GM18870 (cell line): ENCODE data around the gene OPHN1.
"Not testable (repeated sequence)": the region's sequence is repeated elsewhere in the genome, so short reads cannot be mapped to it uniquely, and the experiment has no call there.

ENCODE experiments used
- ATAC-seq: cut with Tn5 transposase; IDR thresholded peaks from one replicate; pipeline ENCODE4 v1.9.1; 2021; ENCODE audit warnings: moderate library complexity; ENCODE audit not compliant: unreplicated experiment

OPHN1 gene

DNA sequence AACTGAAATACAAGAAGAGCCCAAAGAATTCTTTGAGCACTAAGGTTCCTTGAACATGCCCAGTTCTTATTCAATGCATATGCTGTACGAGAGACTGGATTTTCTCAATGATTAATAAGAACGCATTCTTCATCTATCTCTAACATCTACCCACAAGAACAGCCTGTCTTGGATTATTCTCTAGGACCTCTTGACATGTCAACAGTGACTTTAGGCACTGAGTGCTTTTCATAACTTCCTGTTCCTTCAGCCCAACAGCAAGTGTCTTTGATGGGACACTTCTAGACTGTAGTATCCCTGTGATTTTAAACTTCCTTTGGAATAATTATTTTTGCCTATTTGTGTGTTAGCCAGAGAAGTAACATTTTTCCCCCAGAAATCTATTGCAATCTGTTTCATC, 69.3 kb downstream of the OPHN1 start:
- ATAC-seq = no peak

DNA sequence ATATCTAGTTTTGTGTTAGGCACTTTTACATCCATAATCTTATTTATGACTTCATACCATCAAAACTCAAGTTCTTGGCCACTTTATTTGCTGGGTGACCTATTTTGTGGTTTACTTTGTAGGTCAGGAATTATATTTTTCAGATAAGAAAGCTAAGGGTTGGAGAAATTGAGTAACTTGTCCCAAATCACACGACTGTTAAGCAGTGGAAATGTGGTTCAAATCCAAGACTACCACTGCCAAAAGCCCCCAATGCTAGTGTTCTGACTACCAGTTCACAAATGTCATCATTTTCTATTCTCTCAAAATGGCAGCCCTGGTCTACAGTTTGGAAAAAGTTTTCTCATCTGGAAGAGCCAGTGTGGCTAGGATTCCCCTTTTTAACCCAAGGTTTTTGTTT, 74.6 kb downstream of the OPHN1 start:
- no peak for ATAC-seq

DNA sequence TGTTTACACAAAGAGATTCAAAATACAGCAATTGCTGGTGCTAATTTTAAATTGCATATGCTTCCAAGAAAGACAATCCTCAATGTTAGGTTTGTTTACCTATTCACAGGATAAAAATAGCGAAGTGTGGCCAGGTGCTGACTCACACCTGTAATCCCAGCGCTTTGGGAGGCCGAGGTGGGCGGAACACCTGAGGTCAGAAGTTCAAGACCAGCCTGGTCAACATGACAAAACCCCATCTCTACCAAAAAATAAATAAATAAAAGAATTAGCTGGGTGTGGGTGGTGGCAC, 77.7 kb downstream of the OPHN1 start:
- no peak for ATAC-seq

DNA sequence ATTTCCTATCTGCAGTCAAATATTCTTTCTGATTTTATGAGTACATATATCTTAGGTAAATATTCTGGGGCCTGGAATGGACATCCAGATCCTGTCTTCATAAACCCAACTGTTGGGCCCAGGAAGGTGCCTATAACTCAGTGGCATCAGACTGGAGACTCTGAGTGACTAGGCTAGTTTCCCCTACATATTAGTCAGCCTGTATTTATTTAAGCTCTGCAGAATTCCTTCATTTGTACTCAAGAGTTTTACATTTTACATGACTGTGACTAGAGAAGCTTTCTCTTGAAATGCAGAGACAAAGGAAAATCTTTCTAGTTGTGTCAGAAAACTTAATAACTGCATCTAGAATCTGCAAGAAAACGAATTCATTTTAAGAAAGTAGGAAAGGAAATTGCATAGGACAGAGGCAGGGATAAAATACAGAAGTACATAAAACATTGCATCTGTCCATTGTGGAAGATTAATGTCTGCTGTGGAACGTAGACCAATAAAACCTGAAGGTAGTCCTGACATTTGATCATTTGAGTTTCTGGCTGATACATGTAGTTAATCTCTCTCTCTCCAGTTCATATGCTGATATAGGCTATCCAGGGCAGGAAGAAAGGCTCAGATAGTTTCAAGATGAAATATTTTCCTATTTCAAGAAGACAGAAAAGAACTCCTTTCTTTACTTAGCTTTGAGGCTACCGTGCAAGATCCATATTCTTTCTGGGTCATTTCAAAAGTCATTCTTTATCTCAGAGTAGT, 78.2 kb downstream of the OPHN1 start:
- no peak for ATAC-seq

DNA sequence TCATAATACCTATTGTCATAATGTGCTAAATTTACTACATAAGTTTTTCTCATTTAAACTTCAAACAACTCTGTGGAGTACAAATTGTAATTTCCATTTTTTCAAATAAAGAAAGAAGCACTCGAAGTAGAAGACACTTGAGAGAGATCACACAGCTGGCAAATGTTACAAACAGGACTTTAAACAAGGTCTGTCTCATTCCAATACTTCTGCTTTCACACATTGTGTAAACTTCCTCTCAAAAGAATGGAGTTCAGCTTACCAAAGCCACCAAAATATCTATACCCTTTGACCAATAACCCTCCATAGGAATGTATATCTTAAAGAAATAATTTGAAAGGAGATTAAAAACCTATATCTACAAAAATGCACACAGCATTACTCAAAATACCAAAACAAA, 88.3 kb downstream of the OPHN1 start:
- no peak for ATAC-seq

DNA sequence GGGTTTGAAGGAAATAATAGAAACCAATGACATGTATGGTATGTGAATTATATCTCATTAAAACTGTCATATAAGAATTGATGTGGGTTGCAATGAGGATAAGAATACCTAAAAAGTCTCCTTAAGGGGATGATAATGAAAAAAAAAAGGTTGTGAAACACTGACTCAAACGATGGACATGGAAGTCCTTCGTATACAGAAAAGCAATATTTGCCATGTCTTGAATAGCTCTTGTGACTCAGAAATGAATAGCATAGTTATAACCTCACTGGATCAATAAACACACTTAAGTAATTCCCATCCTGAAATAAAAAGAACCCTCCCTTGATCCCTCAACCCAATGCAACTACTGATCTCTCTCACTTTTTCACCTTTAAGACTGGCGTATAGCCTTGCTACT, 89.7 kb downstream of the OPHN1 start:
- ATAC-seq = no peak

DNA sequence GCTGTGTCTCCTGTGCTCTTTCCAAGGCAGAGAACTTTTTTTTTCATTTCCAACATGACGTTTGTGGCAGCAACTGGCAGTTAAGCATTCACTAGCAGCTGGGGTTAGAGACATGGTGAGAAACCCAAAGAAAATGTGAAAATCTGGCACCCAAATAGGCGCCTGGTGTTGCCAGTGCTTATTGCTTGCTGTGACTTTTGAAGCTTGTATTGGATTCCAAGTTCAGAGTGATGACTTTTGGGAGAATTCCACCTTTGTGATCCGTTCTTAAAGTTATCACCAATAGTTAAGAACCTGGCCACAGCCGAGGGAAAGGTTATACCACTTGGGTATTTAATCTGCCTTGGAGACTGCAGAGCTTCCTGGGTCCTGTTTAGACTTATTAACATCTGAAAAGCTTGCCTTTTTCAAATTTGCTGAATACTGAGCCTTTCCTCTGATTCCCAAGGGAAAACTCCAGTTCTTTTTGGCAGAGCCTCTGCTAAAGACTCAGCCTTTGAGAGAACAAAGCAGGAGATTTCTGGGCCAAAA, 101.0 kb downstream of the OPHN1 start:
- ATAC-seq = no peak

DNA sequence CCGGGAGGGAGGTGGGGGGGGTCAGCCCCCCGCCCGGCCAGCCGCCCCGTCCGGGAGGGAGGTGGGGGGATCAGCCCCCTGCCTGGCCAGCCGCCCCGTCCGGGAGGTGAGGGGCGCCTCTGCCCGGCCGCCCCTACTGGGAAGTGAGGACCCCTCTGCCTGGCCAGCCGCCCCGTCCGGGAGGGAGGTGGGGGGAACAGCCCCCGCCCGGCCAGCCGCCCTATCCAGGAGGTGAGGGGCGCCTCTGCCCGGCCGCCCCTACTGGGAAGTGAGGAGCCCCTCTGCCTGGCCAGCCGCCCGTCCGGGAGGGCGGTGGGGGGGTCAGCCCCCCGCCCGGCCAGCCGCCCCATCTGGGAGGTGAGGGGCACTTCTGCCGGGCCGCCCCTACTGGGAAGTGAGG, 106.5 kb downstream of the OPHN1 start:
- not testable (repeated sequence) for ATAC-seq

DNA sequence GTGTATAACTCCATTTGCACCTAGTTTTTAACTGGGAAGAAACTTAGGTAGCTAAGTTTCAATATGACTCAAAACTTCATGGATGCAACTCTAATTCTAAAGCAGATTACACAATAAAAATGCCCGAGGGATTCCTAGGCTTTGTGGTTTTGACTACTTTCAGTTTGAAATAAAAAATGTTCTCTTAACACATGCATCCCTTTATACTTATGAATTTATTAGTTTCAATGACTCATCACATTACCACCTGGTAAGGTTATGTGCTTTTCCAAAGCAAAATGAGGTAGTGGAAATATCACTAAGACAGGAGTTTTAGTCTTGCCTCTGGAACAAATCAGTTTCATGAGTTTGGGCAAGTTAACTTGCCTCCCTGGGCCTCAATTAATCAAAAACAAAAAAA, 125.5 kb downstream of the OPHN1 start:
- ATAC-seq = no peak

DNA sequence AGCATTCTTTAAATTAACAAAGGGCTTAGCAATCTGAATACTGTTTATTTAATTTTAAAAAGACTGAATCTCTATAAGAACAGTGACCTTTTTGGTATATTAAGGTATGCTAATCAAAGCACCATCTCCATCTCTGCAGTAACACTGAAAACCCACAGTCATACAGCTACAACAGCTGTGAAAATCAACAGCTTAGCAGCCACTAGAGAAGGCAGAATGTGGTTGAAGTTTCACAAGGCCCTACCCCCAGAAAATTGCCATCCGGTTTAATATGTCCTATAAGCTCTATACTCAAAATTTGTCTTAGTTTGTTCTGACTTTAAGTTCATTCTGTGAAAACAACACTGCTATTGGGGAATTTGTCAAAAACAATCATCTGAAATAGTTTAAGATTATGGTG, 128.7 kb downstream of the OPHN1 start:
- ATAC-seq = no peak

DNA sequence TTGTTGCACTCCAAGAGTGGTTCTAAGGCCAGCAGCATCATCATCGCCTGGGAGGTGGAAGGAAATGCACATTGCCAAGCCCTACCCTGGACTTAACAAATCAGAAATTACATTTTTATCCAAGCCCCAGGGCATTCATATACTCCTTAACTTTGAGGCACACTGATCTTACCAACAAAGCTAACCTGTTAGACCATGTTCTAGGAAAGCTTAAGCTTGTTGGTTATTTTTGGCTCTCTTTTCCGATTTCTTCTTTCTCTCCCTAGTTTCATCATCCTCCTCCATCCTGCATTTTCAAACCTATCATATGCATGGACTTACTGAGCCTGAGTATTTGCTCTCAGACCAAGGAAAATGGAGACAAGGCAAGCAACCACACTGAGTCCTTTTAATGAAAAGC, 133.4 kb downstream of the OPHN1 start:
- no peak for ATAC-seq

DNA sequence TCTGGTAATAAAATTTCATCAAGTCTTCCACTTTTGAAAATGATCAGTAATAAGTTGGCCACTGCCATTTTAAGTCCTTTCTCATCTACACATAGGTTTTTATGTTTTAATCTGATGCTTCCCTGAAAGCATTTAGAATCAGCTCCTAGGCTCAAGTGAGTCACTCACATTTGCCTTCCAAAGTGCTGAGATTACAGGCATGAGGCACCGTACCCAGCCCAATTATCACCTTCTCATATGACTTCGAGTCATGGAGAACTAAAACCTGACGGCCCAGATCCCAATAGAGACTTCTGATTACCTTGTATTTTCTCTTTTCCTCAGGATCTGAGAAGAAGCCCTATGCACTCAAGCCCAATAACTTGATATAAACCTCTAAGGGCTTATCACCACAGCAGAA, 140.8 kb downstream of the OPHN1 start:
- no peak for ATAC-seq

DNA sequence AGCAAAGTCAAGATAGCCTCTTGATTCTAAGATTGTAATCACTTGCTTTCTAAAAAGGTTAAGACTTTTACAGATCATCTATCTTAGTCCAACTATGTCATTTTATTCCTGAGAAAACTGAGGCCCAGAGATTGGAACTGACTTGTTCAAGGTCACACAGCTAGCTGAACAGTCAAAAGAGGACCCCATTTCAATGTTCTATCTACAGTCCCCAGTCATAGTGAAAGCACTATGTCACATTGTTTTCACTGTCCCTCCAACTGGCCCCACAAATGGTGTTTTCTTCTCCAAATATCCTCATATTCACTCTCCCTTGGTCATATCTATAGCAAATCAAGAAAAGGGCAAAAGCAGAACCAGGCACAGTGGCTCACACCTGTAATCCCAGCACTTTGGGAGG, 145.2 kb downstream of the OPHN1 start:
- ATAC-seq = no peak

DNA sequence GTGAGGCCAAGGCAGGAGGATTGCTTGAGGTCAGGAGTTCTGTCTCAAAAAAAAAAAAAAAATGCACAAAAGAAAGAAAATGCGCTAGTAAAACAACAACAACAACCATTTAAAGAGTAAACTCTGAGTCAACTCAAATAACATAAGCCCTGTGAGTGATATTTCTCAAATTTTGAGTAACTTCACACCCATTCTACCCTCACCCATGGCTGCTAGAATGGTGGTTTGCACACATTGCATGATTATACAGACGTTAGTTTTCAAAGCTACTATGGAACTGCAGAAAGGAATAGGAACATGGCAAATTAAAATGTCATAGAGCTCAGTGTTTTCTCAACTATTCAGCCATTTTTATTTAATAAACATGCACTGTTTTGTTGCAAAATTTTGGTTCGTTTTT, 145.9 kb downstream of the OPHN1 start:
- ATAC-seq = no peak

DNA sequence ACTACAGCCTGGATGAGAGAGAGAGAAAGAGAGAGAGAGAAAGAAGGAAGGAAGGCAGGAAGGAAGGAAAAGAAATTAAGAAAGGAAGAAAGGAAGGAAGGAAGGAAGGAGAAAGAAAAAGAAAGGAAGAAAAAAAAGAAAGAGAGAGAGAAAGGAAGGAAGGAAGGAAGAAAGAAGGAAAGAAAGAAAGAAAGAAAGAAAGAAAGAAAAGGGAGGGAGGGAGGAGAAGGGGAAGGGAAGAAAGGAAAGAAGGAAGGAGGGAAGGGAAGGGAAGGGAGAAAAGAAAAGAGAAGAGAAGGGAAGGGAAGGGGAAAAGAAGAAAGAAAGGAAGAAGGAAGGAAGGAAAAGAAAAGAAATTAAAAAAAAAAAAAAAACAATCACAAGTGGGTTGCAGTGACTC, 146.3 kb downstream of the OPHN1 start:
- ATAC-seq = no peak

DNA sequence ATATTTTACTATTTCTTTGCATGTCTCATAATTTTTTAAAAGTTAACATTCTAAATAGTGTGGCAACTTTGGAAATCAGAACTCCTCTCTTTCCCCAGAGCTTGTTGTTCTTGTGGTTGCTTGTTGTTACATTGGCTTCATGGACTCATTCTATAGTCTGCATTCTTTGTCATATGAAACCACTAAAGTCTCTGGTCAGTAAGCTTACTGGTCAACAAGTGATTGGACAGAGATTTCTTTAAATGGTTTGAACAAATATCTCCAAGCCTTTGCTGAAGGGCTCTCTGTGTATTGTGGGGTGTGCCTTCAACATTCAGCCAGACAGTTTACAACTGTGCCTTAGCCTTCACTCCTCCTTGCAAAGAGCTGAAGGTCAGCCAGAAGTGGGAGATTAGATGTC, 147.2 kb downstream of the OPHN1 start:
- no peak for ATAC-seq

DNA sequence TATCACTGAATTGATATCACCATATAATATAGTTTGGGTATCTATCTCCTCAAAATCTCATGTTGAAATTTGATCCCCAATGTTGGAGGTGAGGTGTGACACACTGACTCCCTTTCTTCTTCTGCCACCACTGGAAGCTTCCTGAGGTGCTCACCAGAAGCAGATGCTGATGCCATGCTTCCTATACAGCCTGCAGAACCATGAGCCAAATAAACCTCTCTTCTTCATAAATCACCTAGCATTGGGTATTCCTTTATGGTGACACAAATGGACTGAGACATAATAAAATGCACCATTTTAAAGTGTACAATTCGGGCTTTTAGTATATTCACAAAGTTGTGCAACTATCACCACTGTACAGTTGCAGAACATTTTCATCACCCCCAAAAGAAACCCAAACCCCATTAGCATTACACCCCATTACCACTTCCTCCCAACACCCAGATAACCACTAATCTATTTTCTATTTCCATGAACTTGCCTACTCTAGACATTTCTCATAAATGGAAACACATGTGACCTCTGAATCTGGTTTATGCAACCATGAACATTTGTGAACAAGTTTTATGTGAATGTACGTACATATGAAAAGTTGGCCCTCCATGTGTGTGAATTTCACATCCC, 148.9 kb downstream of the OPHN1 start:
- ATAC-seq = no peak

DNA sequence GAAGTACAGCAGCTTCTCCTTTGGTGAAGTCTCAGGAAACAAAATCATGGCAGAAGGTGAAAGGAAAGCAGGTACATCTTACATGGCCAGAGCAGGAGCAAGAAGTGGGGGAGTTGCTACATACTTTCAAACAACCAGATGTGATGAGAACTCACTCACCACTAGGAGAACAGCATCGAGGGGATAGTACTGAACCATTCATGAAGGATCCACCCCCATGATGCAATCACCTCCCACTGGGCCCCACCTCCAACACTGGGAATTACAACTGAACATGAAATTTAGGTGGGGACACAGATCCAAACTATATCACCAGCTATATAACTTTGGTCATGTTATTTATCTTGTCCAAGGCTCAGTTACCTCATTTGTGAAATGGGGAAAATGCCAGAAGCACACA, 159.4 kb downstream of the OPHN1 start:
- ATAC-seq = no peak

DNA sequence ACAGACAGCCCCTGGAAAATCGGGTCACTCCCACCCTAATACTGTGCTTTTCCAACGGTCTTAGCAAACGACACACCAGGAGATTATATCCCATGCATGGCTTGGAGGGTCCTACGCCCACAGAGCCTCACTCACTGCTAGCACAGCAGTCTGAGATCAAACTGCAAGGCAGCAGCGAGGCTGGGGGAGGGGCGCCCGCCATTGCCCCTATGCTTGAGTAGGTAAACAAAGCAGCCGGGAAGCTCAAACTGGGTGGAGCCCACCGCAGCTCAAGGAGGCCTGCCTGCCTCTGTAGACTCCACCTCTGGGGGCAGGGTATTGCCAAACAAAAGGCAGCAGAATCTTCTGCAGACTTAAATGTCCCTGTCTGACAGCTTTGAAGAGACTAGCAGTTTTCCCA, 168.5 kb downstream of the OPHN1 start:
- not testable (repeated sequence) for ATAC-seq

DNA sequence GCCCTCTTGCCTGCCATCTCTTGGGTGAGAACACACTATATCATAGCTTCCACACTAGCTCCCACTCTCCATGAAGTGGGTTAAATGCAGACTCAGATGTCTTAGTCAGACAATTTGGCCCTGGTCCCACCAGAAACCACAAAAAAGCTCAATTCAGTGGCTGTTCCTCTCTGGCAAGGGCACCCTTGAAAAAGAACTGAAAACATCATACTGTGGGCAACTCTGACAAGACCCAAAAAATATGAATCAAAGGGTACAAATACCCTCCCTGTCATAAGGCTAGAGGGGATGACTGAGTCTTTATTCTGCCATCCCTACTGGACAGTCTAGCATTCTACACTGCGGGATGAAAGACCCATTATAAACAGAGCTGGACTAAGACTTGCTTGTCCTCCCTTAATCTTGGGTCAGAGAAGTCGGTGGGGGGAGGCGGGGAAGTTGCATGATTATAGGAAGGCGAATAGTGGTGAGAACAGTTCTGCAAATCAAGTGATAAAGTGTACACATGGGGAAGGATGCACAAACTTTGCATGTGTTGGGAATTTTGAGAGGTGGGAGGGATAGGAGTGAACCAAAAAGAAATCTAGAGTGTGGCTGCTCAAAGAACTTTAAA, 172.1 kb downstream of the OPHN1 start:
- ATAC-seq = no peak

DNA sequence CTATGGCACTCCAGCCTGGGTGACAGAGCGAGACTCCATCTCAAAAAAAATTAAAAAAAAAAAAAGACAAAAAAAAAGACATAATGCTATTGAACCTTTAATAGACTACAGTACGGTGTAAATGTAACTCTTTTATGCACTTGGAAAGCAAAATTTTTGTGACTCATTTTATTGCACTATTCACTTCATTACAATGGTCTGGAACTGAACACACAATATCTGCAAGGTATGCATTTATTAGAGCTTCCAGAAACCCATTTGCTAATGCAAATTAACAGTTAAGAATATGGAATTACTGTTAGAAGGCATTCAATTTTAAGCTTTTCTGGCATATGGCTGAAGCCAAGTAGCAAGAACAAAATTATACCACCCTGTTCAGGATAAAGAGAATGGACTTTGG, 176.3 kb downstream of the OPHN1 start:
- no peak for ATAC-seq
